ENCODE measurements around the gene OPCML. TPM values are rescaled to one million over a fixed set of nuclear protein-coding genes. Genes with fewer than 3 reads are reported as not detected.
A peak's percentile ranks its signal among the peaks of the same experiment; 100 is the strongest.

Gene OPCML
- total and polyA plus RNA-seq, 2 donors from 2014 or later, result 0.77 to 1.1 TPM

- no peak for TF ChIP-seq CTCF (IDR thresholded peaks at IDR 0.05; ENCODE audit: borderline replicate concordance, extremely low read depth, insufficient read depth)
- Histone ChIP-seq H3K27me3 (ENCODE audit: control insufficient read depth, insufficient read depth, low read length) (no peaks in the 10 kb centered on the region), H3K27ac (ENCODE audit: low read depth in 2 of 2, low read length in 2 of 2) (no peak overlapping the region), H3K4me3 (ENCODE audit: low read length in 3 of 3) (no peak overlapping the region), H3K9ac (ENCODE audit: low read length in 3 of 3) (no peak overlapping the region), H3K36me3 (ENCODE audit: control insufficient read depth in 2 of 3, insufficient read depth in 3 of 3, low read length in 3 of 3) (no peaks in the 10 kb centered on the region), H3K9me3 (ENCODE audit: control insufficient read depth in 2 of 3, insufficient read depth in 1 of 3, low read length in 3 of 3) (no peaks in the 10 kb centered on the region), H3K4me1 (ENCODE audit: control insufficient read depth in 2 of 3, insufficient read depth in 2 of 3, low read depth in 1 of 3, low read length in 3 of 3) (peaks cover 0 to 4% (median 0%) of the 10 kb centered on the region in 3 donors)
- FAIRE-seq (no peak), DNase-seq (no peak)
- intact Hi-C loops (cut with DNase I), result no loop called here
Measured at GRCh38 chr11:132941761-132942160, 590.5 kb downstream of the OPCML start.

- H3K4me3 ChIP-seq (ENCODE audit: low read length in 3 of 3), result no peak overlapping the region
- H3K9ac ChIP-seq (ENCODE audit: low read length in 3 of 3), result no peak overlapping the region
- no peaks in the 10 kb centered on the region for H3K9me3 ChIP-seq (ENCODE audit: control insufficient read depth in 2 of 3, insufficient read depth in 1 of 3, low read length in 3 of 3)
- H3K36me3 ChIP-seq (ENCODE audit: control insufficient read depth in 2 of 3, insufficient read depth in 3 of 3, low read length in 3 of 3), result no peaks in the 10 kb centered on the region
- H3K27me3 ChIP-seq (ENCODE audit: control insufficient read depth, insufficient read depth, low read length), result no peaks in the 10 kb centered on the region
- DNase-seq (peak in 3 of 5 donors; percentile 41 to 85 (median 66)), FAIRE-seq (peak; percentile 58)
- peak; percentile 84 for TF ChIP-seq CTCF (IDR thresholded peaks at IDR 0.05; ENCODE audit: borderline replicate concordance, extremely low read depth, insufficient read depth)
- peaks cover 0 to 4% (median 0%) of the 10 kb centered on the region in 3 donors for H3K4me1 ChIP-seq (ENCODE audit: control insufficient read depth in 2 of 3, insufficient read depth in 2 of 3, low read depth in 1 of 3, low read length in 3 of 3)
- H3K27ac ChIP-seq (ENCODE audit: low read depth in 2 of 2, low read length in 2 of 2), result no peak overlapping the region
- intact Hi-C loops (cut with DNase I), result no loop called here
Measured at GRCh38 chr11:132941024-132941646, 591.2 kb downstream of the OPCML start.

GRCh38 chr11:132937016-132937415, 595.3 kb downstream of the OPCML start:
- Histone ChIP-seq H3K4me3 (ENCODE audit: low read length in 3 of 3) (no peak overlapping the region), H3K9me3 (ENCODE audit: control insufficient read depth in 2 of 3, insufficient read depth in 1 of 3, low read length in 3 of 3) (no peaks in the 10 kb centered on the region), H3K27me3 (ENCODE audit: control insufficient read depth, insufficient read depth, low read length) (no peaks in the 10 kb centered on the region), H3K9ac (ENCODE audit: low read length in 3 of 3) (no peak overlapping the region), H3K4me1 (ENCODE audit: control insufficient read depth in 2 of 3, insufficient read depth in 2 of 3, low read depth in 1 of 3, low read length in 3 of 3) (no peaks in the 10 kb centered on the region), H3K27ac (ENCODE audit: low read depth in 2 of 2, low read length in 2 of 2) (no peak overlapping the region), H3K36me3 (ENCODE audit: control insufficient read depth in 2 of 3, insufficient read depth in 3 of 3, low read length in 3 of 3) (no peaks in the 10 kb centered on the region)
- intact Hi-C loops (cut with DNase I), result loop anchor here (10.0 kb wide), 1 partner anchor 262 kb away; no protein-coding TSS in a partner anchor
- DNase-seq, result peak in 1 of 5 donors; percentile 44
- no peak for FAIRE-seq
- no peak for TF ChIP-seq CTCF (IDR thresholded peaks at IDR 0.05; ENCODE audit: borderline replicate concordance, extremely low read depth, insufficient read depth)

Measured in kidney (tissue), 14 donors.